Parathyroid adenoma (tissue), 2 donors: ENCODE data around the gene LEMD2.

Experiments
- H2AFZ ChIP-seq: fragments of 300-600 bp; sonication (generic); one replicate; pipeline ENCODE4 v1.7.0; 2017; ENCODE audit warnings: antibody characterized with exemption, mild to moderate bottlenecking
- H3K27ac ChIP-seq: fragments of 300-600 bp; sonication (generic); one replicate; pipeline ENCODE4 v1.7.0; 2017
- H3K27me3 ChIP-seq: fragments of 300-600 bp; sonication (generic); one replicate; pipeline ENCODE4 v1.7.0; 2017; ENCODE audit warnings: low read length; ENCODE audit not compliant: control insufficient read depth, insufficient read depth
- H3K36me3 ChIP-seq: fragments of 300-600 bp; sonication (generic); one replicate; pipeline ENCODE4 v1.7.0; 2017; ENCODE audit warnings: low read length; ENCODE audit not compliant: control insufficient read depth, insufficient read depth
- H3K4me1 ChIP-seq: fragments of 300-600 bp; sonication (generic); one replicate; pipeline ENCODE4 v1.7.0; 2017; ENCODE audit warnings: control low read depth
- H3K4me2 ChIP-seq: fragments of 300-600 bp; sonication (generic); one replicate; pipeline ENCODE4 v1.7.0; 2017; ENCODE audit warnings: low read length
- H3K4me3 ChIP-seq: fragments of 300-600 bp; sonication (generic); one replicate; pipeline ENCODE4 v1.7.0; 2017; ENCODE audit warnings: low read depth, low read length
- H3K79me2 ChIP-seq: fragments of 300-600 bp; sonication (generic); one replicate; pipeline ENCODE4 v1.7.0; 2017; ENCODE audit warnings: control low read depth
- H3K9ac ChIP-seq: fragments of 300-600 bp; sonication (generic); one replicate; pipeline ENCODE4 v1.7.0; 2017; ENCODE audit warnings: mild to moderate bottlenecking
- H3K9me3 ChIP-seq: fragments of 300-600 bp; sonication (generic); one replicate; pipeline ENCODE4 v1.7.0; 2017; ENCODE audit warnings: low read length; ENCODE audit not compliant: control insufficient read depth
- CTCF ChIP-seq: fragments of 300-600 bp; sonication (generic); IDR thresholded peaks from one replicate; pipeline ENCODE4 v1.7.0; 2017; ENCODE audit warnings: antibody characterized with exemption, mild to moderate bottlenecking
- donor health status: primary hyperparathyroidism.

LEMD2 gene

DNA sequence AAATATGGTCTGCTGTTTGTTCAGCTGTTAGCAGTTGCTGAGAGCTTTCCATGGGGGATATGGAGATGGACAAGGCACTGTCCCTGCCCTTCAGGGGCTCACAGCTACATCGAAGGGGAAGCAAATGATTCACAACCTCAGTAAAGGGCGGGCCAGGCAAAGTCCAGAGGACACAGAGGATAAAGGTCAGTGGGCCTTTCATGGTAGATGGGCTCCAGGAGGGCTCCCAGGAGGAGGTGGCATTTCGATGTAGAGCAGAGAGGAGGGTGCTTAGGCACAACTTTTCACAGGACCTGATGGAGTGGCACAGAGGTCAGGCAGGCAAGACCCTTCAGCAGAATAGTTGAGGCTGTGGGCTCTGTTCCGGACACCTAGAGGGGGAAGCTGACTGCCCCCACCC, 30.1 kb upstream of the LEMD2 start:
- Histone ChIP-seq H3K27me3 (no peaks in the 10 kb centered on the region), H3K9ac (no peak overlapping the region), H3K4me2 (no peak overlapping the region), H3K9me3 (no peaks in the 10 kb centered on the region), H3K27ac (no peak overlapping the region), H2AFZ (no peak overlapping the region), H3K36me3 (no peaks in the 10 kb centered on the region), H3K4me1 (no peaks in the 10 kb centered on the region), H3K79me2 (no peaks in the 10 kb centered on the region), H3K4me3 (no peak overlapping the region)
- no peak for TF ChIP-seq CTCF

- H3K9ac ChIP-seq = no peak overlapping the region
- no peak for TF ChIP-seq CTCF
- no peaks in the 10 kb centered on the region for H3K4me1 ChIP-seq
- H3K4me2 ChIP-seq = no peak overlapping the region
- H3K36me3 ChIP-seq = no peaks in the 10 kb centered on the region
- H2AFZ ChIP-seq = no peak overlapping the region
- H3K27me3 ChIP-seq = no peaks in the 10 kb centered on the region
- H3K9me3 ChIP-seq = no peaks in the 10 kb centered on the region
- H3K79me2 ChIP-seq = no peaks in the 10 kb centered on the region
- no peak overlapping the region for H3K4me3 ChIP-seq
- no peak overlapping the region for H3K27ac ChIP-seq
These were observed 29.4 kb upstream of the LEMD2 start for GRCh38 chr6:33818293-33818692.

DNA sequence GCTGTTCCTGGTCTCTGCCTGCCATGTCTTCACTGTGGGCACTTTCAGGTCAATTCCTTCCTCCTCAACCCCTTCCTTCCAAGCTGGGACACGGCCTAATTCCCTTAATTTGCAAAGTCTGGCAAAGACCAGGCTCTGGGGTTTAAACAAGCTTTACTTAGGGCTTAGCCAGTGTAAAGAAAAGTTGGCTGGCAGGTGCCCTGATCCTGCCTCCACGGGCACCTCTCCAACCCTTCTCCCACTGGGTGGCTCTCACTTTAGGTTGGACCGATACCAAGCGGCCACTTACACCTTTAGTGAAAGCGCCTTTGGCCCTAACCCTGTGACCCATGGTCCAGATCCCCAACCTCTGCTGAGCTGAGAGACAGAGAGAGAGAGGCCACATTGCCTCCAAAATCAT, 28.6 kb upstream of the LEMD2 start:
- no peak for TF ChIP-seq CTCF
- no peaks in the 10 kb centered on the region for H3K9me3 ChIP-seq
- no peak overlapping the region for H3K4me2 ChIP-seq
- H3K79me2 ChIP-seq = no peaks in the 10 kb centered on the region
- H3K27ac ChIP-seq = no peak overlapping the region
- no peaks in the 10 kb centered on the region for H3K36me3 ChIP-seq
- H2AFZ ChIP-seq = no peak overlapping the region
- no peaks in the 10 kb centered on the region for H3K4me1 ChIP-seq
- no peak overlapping the region for H3K4me3 ChIP-seq
- no peaks in the 10 kb centered on the region for H3K27me3 ChIP-seq
- H3K9ac ChIP-seq = no peak overlapping the region

GRCh38 chr6:33816911-33817310, 28.0 kb upstream of the LEMD2 start:
- no peak for TF ChIP-seq CTCF
- Histone ChIP-seq H3K27me3 (no peaks in the 10 kb centered on the region), H3K9me3 (no peaks in the 10 kb centered on the region), H3K36me3 (no peaks in the 10 kb centered on the region), H3K27ac (no peak overlapping the region), H3K79me2 (no peaks in the 10 kb centered on the region), H3K4me1 (no peaks in the 10 kb centered on the region), H3K4me2 (no peak overlapping the region), H3K9ac (no peak overlapping the region), H3K4me3 (no peak overlapping the region), H2AFZ (no peak overlapping the region)

DNA sequence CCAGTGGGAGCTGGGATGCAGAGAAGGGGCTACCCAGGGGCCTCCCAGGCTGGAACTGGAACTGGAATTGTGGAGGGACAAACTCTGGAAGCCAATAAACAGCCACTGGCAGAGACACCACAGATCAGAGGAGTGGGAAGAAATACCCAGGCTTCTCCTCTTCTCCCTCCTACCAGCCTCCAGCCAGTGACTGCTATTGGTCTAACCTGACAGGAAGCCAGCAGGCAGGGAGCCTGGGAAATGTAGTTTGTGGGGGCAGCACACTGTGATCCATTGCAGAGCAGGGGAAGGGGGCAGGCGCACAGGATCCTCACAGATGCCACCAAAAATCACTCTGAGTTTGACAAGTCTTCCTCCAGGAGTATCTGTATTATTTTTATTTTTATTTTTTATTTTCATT, 26.9 kb upstream of the LEMD2 start:
- Histone ChIP-seq H3K4me1 (no peaks in the 10 kb centered on the region), H3K4me2 (no peak overlapping the region), H3K9ac (no peak overlapping the region), H3K27me3 (no peaks in the 10 kb centered on the region), H3K4me3 (no peak overlapping the region), H2AFZ (no peak overlapping the region), H3K9me3 (no peaks in the 10 kb centered on the region), H3K27ac (no peak overlapping the region), H3K36me3 (no peaks in the 10 kb centered on the region), H3K79me2 (no peaks in the 10 kb centered on the region)
- TF ChIP-seq CTCF = no peak
